HG03378 (cell line): Measurements from ENCODE around the gene MEF2A.
A peak's percentile ranks its signal among the peaks of the same experiment; 100 is the strongest.

Experiments used
- ATAC-seq: cut with Tn5 transposase; IDR thresholded peaks from one replicate; pipeline ENCODE4 v1.9.1; 2021; ENCODE audit warnings: mild to moderate bottlenecking, moderate library complexity; ENCODE audit not compliant: unreplicated experiment

MEF2A gene

GRCh38 chr15:99696096-99696495 is 130.3 kb downstream of the MEF2A start:
- no peak for ATAC-seq

GRCh38 chr15:99702895-99703602 is 137.3 kb downstream of the MEF2A start:
- no peak for ATAC-seq

GRCh38 chr15:99703603-99704443 is 138.0 kb downstream of the MEF2A start:
- ATAC-seq = no peak

- peak; percentile 77 for ATAC-seq
Measured at GRCh38 chr15:99704444-99704838, 138.7 kb downstream of the MEF2A start.

GRCh38 chr15:99706557-99707303 is 140.9 kb downstream of the MEF2A start:
- ATAC-seq = no peak

- ATAC-seq = no peak
Measured at GRCh38 chr15:99707473-99708270, 141.9 kb downstream of the MEF2A start.

- ATAC-seq = no peak
Measured at GRCh38 chr15:99708563-99708962, 142.8 kb downstream of the MEF2A start.

GRCh38 chr15:99709243-99709986 is 143.6 kb downstream of the MEF2A start:
- ATAC-seq = no peak

GRCh38 chr15:99711625-99712024 is 145.8 kb downstream of the MEF2A start:
- ATAC-seq = no peak

- no peak for ATAC-seq
Measured at GRCh38 chr15:99712415-99712814, 146.6 kb downstream of the MEF2A start.

GRCh38 chr15:99716540-99717095 is 150.8 kb downstream of the MEF2A start:
- no peak for ATAC-seq

GRCh38 chr15:99717161-99718009 is 151.6 kb downstream of the MEF2A start:
- ATAC-seq = no peak

- ATAC-seq = no peak
Measured at GRCh38 chr15:99718421-99718820, 152.6 kb downstream of the MEF2A start.

- ATAC-seq = peak; percentile 87
Measured at GRCh38 chr15:99719096-99719541, 153.3 kb downstream of the MEF2A start.

GRCh38 chr15:99720533-99720932 is 154.7 kb downstream of the MEF2A start:
- ATAC-seq = no peak

GRCh38 chr15:99721104-99721778 is 155.5 kb downstream of the MEF2A start:
- no peak for ATAC-seq

GRCh38 chr15:99721896-99722295 is 156.1 kb downstream of the MEF2A start:
- ATAC-seq = no peak

- no peak for ATAC-seq
Measured at GRCh38 chr15:99722406-99722805, 156.6 kb downstream of the MEF2A start.
